Stimulated activated CD4-positive, alpha-beta T cell treated with anti-CD3 and anti-CD28 coated beads, Interleukin-4, amount 100 ng/mL, for 1 hour (primary cell): ENCODE results near the gene PRXL2B.
"Not testable (repeated sequence)": the region's sequence is repeated elsewhere in the genome, so short reads cannot be mapped to it uniquely, and the experiment has no call there.

ENCODE experiments used
- DNase-seq: peaks from one replicate; pipeline ENCODE4 v3.0.0-alpha.2; 2020

PRXL2B gene

DNA sequence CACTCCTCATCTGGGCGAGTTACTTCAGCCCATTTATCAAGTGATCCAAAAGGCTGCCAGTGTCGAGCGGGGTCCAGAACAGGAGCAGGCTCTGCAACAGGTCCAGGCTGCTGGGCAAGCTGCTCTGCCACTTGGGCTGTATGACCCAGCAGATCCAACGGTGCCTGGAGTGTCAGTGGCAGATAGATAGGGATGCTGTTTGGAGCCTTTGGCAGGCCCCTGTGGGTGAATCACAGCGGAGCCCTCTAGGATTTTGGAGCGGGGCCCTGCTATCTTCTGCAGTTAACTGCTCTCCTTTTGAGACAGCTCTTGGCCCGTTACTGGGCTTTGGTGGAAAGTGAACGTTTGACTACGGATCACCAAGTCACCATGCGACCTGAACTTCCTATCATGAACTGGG, 38.7 kb downstream of the PRXL2B start:
- DNase-seq = no peak

DNA sequence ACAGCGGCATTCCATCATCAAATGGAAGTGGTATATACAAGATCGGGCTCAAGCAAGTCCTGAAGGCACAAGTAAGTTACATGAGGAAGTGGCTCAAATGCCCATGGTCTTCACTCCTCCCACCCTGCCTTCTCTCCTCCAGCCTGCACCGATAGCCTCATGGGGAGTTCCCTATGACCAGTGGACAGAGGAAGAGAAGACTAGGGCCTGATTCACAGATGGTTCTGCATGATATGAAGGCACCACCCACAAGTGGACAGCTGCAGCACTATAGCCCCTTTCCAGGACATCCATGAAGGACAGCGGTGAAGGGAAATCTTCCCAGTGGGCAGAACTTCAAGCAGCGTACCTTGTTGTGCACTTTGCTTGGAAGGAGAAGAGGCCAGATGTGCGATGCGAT, 39.2 kb downstream of the PRXL2B start:
- not testable (repeated sequence) for DNase-seq

DNA sequence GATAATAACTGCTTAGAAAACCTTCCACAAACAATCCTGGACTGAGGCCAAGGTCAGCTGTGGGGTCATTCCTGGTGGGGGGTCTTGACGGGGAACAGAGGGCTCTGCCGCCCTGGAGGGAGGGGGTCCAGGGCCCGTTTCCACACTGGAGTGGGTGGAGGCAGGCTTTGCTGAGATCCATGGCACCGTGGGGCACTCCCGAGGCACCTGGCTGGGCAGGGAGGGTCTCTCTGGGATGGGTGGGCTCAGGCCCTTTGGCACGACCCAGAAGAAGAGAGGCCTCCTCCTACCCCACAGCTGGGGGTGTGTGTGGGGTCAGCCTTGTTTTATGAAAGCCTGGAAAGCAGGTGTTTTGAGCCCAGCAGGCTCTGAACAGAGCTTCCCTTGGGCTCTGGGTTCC, 41.2 kb downstream of the PRXL2B start:
- DNase-seq = no peak

DNA sequence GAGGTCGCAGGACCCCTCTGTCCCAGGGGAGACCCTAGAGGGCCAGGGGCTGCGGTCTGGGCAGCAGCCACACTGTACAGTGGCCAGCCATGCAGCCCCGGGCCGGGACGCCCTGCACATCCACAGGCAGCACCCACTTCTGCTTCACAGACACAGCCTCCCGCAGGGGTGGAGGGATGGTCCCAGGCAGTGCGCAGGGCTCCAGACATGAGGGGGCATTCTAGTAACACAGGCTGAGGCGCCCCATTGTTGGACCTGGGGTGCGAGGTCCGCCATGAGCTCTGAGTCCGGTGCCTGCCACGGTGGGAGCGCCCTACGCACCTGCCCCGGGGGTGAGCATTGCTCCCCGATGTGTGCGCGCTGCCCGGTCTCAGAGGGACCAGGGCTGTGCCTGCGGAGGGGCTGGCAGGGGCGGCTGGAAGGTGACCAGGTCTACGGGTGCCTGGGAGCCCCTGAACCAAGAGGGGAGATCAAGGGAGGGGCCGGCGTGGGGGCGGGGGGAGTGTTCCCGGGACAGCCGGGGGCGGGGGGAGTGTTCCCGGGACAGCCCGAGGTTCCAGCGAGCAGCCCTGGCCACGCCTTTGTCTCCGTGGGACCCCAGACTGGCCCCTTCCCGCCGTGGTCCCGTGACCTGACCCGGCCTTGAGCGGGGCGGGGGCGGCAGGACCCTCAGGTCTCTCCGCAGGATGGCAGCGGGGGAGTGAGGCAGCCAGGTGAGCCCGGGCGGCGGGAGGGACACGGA, 41.8 kb downstream of the PRXL2B start:
- no peak for DNase-seq

DNA sequence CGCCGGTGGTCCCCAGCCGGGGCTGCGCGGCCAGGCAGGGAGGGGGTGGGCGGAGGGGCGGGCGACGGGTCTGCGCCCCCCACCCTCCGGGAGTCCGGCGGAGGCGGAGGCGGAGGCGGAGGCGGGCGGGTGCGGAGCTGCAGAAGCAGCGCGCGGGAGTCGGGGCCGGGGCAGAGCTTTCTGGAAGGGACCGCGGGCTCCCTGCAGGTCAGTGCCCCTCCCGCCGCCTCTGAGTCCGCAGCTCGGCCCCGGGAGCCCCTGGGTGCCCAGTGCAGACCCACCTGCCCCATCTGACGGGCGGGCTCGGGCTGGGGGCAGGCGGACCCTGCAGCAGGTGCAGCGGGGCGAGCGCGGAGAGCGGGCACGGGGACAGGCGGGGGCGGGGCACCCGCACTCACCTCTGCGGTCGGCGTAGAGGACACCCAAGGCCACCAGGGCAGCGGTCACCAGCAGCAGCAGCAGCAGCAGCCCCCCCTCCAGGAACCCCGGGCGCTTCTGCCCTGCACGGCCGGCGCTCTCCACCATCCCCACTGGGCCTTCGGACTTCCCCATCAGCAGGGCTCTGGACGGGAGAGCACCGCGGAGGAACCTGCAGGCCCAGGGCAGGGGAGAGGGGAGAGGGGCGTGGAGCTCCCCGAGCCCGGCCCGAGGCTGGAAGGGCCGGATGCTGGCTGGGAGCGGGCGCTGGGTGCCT, 42.5 kb downstream of the PRXL2B start:
- DNase-seq = no peak

DNA sequence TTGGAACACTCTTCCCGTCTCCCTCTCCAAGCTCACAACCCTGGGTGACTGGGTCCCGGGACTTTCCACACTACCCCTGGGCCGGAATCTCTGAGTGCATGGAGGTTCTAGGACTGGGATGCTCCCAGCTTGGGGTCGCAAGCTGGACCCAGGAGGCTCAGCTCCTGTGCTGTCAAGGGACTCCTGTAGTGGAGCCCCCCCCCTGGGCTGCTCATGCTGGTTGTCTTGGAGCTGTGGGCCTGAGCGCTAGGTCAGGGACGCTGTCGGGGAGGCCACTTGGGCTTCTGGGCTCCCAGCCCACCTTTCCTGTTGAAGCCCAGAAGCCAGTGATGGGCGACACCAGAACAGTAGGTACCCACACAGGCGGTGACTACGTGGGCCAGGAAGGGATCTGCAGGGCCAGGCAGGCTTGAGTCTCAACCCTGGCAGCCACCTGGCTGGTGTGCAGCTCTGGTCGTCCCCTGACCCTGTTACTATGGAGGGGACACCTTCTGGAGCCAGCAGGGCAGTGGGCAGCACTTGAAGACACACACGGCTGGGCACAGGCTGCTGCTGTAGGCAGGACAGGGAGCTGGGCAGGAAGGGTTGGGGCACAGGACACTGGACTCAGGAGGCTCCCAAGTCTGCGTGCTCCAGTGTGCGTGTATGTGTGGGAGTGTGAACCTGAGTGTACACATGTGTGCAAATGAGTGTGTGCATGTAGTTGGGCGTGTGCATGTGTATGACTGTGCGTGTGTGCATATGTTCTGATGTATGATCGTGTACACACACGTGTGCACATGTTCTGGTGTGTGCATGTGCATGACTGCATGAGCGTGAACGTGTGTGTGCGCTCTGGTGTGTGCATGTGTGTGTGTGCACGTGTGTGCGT, 43.3 kb downstream of the PRXL2B start:
- no peak for DNase-seq

DNA sequence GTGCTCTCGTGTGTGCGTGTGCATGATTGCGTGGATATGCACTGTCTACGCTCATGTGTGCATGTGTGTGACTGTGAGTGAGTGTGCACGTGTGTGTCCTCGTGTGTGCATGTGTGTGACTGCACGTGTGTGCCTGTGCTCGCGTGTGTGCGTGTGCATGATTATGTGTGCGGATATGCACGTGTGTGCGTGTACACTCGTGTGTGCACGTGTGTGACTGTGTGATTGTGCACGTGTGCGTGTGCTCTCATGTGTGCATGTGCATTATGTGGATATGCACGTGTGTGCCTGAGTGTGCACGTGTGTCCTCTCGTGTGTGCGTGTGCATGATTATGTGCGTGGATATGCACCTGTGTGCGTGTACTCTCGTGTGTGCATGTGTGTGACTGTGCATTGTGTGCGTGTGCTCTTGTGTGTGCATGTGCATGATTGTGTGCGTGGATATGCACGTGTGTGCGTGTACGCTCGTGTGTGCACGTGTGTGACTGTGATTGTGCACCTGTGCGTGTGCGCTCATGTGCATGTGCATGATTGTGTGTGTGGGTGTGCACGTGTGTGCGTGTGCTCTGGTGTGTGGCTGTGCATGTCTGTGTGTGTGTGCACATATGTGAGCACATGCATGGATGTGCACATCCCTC, 44.0 kb downstream of the PRXL2B start:
- no peak for DNase-seq

DNA sequence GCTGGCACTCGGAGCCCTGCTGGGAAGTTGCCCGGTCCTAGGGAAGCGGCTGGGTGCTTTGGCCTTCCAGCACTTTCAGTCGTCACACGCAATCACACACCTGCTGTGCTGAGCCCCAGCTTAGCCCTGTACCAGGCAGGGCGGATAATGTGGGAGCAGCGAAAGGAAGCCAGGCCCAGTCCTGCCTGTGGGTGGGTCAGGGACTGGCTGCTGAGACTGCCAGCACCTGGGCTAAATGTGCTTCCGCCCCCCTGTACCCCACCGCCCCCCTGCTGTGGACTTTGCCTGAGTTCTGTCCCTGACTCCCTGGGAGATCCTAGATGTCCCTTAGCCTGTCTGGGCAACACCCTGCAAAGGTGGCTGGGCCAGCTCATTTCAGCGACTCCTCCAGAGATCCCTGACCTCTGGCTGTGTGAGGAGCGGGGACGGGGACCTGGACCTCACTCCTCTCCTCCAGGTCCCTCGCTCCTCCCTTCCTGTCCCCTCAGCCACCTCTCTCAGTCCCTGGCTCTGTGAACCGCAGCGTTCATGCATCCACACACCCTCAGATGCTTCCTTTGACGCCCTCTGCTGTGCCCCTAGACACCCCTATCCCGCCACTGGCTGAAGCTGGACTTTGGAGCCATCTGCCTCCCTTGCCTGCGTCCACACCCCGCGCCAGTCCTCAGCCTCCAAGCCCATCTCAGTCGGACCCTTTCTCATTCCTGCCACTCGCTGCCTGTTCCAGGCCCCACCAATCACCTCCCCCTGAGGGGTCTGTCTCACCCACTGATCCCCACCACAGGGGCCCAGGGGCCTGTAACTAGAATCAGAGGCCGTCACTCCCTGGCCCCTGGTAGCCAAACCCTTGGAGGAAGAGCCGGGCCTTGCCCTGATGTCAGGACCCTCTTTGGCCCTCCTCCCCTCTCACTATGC, 44.8 kb downstream of the PRXL2B start:
- no peak for DNase-seq

DNA sequence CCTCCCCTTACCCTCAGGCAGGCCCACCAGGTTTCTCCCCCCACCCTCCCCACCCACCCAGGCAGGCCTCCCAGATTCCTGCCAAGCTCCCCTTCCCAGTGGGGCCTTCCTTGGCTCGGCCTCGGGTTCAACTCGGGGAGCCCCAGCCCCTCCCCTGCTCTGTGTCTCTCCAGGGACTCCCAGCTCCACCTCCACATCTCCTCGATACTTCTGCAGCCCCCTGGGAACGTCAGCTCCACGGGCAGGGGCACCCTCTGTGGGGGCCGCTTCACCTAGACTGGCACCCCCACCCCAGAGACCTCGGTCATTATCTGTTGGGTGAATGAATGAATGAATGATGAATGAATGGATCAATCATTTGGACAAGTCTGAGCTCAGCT, 45.5 kb downstream of the PRXL2B start:
- DNase-seq = no peak

DNA sequence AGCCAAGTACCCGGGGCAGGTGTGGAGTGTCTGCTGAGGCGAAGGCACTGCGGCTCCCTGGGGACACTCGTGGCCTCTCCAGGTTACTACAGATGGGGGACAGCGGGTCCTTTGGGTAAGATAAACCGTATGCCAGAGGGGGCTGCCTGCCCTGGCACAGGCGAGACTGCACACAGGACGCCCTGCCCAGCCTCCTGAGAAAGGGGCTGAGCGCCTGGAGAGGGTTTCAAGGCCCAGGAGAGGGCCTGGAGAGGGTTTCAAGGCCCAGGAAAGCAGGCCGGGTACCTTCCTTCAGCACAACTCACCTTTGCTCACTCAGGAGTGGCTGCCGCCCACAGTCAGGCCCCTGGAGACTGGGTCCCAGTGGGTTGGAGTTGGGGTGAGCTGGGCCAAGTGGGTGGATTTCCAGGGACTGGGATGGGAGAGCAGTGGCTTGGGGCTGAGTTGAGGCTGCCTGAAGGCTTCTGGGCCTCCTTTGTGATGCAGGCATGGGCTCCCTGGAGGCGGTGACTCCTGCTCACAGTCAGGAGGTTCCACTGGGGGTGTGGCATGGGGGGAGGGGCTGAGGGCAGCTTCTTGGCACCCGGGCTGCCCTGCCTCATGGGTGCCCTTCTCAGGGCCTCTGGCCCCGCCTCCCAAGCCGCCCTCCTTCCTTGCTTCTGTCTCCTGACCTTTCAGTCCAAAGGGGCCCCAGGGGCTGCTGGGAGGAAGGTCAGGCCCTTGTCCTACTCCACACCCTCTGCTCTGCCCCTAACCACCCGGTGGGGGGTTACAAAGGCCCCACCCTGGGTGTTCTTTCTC, 46.2 kb downstream of the PRXL2B start, which contains the start of gene MMEL1:
MMEL1 (minus strand) TSS at position 456 of the 801 bp plus-strand sequence. CDS start 3,532 bp downstream, outside the sequence.
- DNase-seq = no peak

DNA sequence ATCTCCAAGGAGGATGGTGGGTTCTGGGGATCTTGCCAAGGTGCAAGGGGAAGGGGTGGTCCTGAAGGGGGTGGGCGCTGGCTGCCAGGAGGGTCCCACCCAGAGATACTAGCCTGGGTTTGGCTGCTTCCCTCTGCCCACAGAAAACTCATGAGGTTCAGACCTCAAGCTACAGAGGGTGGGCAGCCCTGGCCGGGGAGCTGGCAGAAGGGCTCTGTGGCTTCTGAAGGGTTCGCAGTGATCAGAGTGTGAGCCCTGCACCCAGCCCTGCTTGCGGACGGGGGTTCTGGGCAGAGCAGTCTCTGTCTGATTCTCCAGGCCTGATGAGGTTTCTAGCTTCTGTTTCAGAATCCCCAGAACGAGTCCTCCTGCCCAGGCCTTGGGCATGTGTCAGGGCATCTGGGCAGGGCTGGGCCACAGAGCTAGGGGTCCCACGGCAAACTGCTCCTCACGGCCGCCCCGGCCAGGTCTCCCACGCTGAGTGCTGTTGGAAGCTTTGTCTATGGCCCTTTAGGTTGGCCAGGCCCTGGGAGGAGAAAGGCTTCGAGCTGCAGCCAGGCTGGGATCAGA, 46.9 kb downstream of the PRXL2B start:
- DNase-seq = no peak

DNA sequence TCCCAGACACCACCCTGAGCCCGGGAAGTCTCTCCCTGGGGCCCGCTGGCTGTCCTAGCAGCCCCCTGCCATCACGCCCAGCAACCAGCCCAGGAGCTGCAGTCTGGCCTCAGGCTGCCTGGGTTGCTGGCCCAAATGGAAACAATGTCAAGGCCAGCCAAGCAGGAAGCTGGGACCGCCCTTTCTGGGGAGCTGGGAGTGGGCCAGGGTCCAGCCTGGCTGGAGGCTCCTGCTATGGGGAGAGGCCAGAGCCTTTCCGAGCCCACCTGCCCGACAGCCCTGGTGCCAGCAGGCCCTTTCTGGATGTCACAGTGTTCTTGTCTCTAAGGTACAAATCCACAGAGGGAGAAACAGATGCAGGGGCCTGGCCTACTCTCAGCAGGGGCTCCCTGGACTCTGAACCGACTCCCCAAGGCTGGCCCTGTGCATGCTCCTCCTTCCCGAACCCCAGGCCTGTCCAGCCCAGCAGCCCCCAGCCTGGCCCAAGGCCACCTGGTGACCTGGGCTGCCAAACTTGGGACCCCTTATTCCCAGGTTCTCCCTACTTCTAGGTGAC, 47.4 kb downstream of the PRXL2B start:
- DNase-seq = no peak

DNA sequence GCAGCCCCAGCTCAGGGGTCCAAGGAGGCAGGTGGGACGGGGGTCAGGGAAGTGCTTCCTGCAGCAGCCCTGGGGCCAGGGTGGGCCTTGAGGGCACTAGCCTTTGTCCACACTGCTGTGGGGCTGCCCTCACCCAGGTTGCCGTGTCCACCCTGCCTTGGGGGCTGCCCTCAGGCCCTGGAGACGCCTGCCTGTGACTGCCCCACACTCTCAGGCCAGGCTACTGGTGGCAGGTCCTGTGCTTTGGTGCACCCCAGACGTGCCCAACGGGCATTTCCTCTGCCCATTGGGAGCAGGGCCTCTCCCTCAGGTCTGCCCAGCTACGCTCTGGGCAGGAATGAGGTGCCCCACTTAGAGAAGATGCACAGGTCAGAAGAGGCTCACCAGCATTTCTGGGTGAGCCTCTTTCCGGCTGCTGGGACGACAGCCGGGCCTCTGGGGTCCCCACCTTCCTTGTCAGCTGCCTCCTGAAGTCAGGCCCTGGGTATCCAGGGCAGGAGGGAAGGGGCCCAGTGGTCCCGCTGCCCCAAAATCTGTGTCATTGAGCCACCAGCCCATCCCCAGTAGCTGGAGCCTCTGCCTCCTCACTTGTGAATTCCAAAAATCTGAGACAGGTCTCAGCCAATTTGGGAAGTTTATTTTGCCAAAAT, 48.9 kb downstream of the PRXL2B start:
- DNase-seq = no peak

DNA sequence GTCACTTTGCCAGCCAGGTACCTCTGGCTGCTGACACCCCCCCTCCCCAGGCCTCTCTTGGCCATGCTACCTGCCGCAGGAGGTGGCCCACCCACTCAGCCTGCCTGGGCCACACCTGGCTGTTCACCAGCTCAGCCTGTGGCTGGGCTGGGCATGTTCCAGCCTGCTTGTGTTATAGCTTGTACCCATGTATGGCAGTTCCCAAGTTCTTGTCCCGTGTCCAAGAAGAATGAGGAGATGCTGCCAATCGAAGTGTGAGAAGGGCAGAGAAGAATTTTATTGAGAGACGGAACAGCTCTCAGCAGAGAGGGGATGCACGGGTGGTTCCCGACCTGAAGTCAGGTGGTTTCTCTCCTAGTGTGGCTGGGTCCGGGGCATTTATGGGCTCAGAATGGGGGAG, 50.2 kb downstream of the PRXL2B start:
- DNase-seq = no peak

DNA sequence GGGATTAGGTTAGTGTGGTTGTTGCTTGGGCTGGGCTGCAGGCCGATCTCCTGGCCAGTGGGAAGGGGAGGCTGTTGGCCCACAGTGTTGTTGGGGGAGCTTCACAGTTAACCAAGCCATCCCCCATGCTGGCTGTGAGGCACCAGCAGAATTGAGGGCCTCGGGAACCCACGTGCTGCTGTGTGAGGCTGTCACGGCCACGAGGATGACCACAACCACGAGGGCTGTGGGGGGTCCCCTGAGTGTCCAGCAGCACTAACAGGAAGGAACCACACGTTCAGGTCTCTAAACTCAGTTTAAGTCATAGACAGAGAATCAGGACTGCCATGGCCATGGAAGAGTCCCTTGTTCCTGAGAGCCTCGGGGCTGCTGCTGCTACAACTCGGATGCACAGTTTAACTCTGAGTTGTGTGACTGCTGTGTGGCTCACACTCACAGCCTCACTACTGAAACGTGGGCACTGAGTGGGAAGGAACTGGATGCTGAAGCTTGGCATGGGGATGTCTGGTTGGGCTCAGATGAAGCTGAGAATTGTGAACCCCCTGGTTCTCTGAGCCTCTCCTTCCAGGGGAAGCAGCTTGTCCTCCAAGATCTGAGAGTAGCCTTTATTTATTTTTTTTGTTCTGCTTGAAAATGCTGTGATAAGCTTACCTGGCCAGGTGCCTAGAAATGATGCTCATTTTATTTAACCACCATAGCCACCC, 51.0 kb downstream of the PRXL2B start:
- no peak for DNase-seq

DNA sequence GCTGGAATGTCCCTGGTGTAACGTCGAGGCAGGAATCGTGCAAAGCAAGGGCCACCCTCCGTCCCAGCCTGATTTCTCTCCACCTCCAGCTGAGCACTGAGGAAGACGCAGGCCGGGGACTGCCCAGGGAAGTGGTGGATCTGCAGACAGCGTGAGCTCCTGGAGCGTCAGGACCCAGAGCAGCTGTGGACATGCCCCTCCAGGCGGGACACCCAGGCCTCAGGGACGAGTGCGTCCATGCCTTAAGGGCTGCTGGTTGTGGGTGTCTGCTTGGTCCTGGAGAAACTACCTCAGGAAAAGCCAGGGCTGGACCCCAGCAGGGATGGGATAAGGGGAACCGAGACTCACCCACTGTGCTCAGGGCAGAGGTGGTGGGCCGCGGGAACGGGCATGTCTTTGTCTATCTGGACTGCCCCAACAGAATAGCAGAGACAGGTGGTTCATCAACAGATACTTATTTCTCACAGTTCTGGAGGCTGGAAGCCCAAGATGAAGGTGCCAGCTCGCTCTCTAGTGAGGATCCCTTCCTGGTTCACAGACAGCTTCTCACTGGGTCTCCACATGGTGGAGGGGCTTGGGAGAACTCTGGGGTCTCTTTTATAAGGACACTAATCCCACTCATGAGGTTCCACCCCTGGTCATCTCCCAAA, 52.0 kb downstream of the PRXL2B start:
- no peak for DNase-seq

DNA sequence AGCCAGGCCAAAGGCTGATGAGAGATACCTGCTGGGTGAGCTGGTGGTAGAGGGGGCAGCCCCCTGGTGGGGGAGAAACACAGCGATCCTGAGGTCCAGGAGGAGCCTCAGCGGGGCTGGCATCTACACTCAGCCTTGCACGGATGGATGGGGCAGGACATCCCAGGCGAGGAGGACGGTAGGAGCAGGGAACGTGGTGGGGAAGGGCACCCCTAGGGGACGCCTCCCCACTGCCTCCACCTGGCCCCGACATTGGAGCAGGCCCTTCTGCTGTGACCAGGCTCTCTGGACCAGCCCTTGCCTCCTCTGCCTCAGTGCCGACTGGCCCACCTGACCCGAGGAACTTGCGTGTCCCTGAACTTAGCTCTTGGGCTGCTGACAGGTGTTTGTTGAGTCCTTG, 52.6 kb downstream of the PRXL2B start:
- DNase-seq = no peak
